ENCODE results near the gene MRPS6.

Gene MRPS6

GRCh38 chr21:34152500-34152899 is 79.1 kb downstream of the MRPS6 start:
- Histone ChIP-seq H3K36me3 (ENCODE audit: insufficient read depth) (no peaks in the 10 kb centered on the region), H3K9ac (no peak overlapping the region), H3K79me2 (ENCODE audit: insufficient read depth, low read depth) (no peaks in the 10 kb centered on the region), H3K27ac (no peak overlapping the region), H3K27me3 (ENCODE audit: insufficient read depth, low read depth) (no peaks in the 10 kb centered on the region), H4K20me1 (ENCODE audit: insufficient read depth) (no peaks in the 10 kb centered on the region), H2AFZ (ENCODE audit: low read depth) (no peak overlapping the region), H3K4me1 (ENCODE audit: low read depth, poor library complexity, severe bottlenecking) (no peaks in the 10 kb centered on the region), H3K4me2 (no peak overlapping the region), H3K4me3 (IDR thresholded peaks at IDR 0.05; ENCODE audit: insufficient read depth, low read depth, low read length) (no peak overlapping the region)
- TF ChIP-seq CTCF (conservative IDR thresholded peaks at IDR 0.05; ENCODE audit: low read depth, low read length) = no peak

DNA sequence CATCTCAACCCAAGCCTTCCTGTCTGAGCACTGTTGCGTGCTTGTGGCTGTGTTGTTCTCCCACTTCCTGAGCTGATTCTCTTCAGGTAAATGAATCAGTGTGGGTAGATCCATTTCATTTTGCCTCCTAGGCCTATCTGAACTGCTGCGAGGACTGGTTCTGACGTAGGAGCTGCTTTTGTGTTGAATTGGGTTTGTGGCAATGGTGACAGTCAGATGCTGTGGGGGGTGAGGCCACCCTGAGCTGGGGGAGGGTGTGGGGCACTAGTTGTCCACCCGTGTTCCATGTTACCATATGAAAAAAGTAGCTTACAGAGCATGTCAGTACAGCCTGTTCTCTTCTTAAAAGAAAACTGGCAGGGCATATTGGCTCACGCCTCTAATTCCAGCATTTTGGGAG is 81.5 kb downstream of the MRPS6 start:
- H3K79me2 ChIP-seq (ENCODE audit: insufficient read depth, low read depth) = no peaks in the 10 kb centered on the region
- TF ChIP-seq CTCF (conservative IDR thresholded peaks at IDR 0.05; ENCODE audit: low read depth, low read length) = no peak
- no peak overlapping the region for H3K4me3 ChIP-seq (IDR thresholded peaks at IDR 0.05; ENCODE audit: insufficient read depth, low read depth, low read length)
- H3K36me3 ChIP-seq (ENCODE audit: insufficient read depth) = no peaks in the 10 kb centered on the region
- H2AFZ ChIP-seq (ENCODE audit: low read depth) = no peak overlapping the region
- H3K27me3 ChIP-seq (ENCODE audit: insufficient read depth, low read depth) = no peaks in the 10 kb centered on the region
- H3K27ac ChIP-seq = no peak overlapping the region
- no peak overlapping the region for H3K4me2 ChIP-seq
- no peaks in the 10 kb centered on the region for H4K20me1 ChIP-seq (ENCODE audit: insufficient read depth)
- H3K4me1 ChIP-seq (ENCODE audit: low read depth, poor library complexity, severe bottlenecking) = no peaks in the 10 kb centered on the region
- H3K9ac ChIP-seq = no peak overlapping the region

GRCh38 chr21:34156957-34157356 is 83.6 kb downstream of the MRPS6 start:
- no peak overlapping the region for H3K9ac ChIP-seq
- H3K27ac ChIP-seq = no peak overlapping the region
- no peaks in the 10 kb centered on the region for H3K4me1 ChIP-seq (ENCODE audit: low read depth, poor library complexity, severe bottlenecking)
- no peaks in the 10 kb centered on the region for H3K79me2 ChIP-seq (ENCODE audit: insufficient read depth, low read depth)
- H3K36me3 ChIP-seq (ENCODE audit: insufficient read depth) = no peaks in the 10 kb centered on the region
- TF ChIP-seq CTCF (conservative IDR thresholded peaks at IDR 0.05; ENCODE audit: low read depth, low read length) = no peak
- no peak overlapping the region for H2AFZ ChIP-seq (ENCODE audit: low read depth)
- no peak overlapping the region for H3K4me2 ChIP-seq
- H3K27me3 ChIP-seq (ENCODE audit: insufficient read depth, low read depth) = no peaks in the 10 kb centered on the region
- no peak overlapping the region for H3K4me3 ChIP-seq (IDR thresholded peaks at IDR 0.05; ENCODE audit: insufficient read depth, low read depth, low read length)
- H4K20me1 ChIP-seq (ENCODE audit: insufficient read depth) = no peaks in the 10 kb centered on the region

- no peak overlapping the region for H3K27ac ChIP-seq
- H3K9ac ChIP-seq = no peak overlapping the region
- H3K4me3 ChIP-seq (IDR thresholded peaks at IDR 0.05; ENCODE audit: insufficient read depth, low read depth, low read length) = no peak overlapping the region
- no peaks in the 10 kb centered on the region for H3K79me2 ChIP-seq (ENCODE audit: insufficient read depth, low read depth)
- H3K36me3 ChIP-seq (ENCODE audit: insufficient read depth) = no peaks in the 10 kb centered on the region
- H3K4me2 ChIP-seq = no peak overlapping the region
- TF ChIP-seq CTCF (conservative IDR thresholded peaks at IDR 0.05; ENCODE audit: low read depth, low read length) = no peak
- H3K27me3 ChIP-seq (ENCODE audit: insufficient read depth, low read depth) = no peaks in the 10 kb centered on the region
- H3K4me1 ChIP-seq (ENCODE audit: low read depth, poor library complexity, severe bottlenecking) = no peaks in the 10 kb centered on the region
- no peaks in the 10 kb centered on the region for H4K20me1 ChIP-seq (ENCODE audit: insufficient read depth)
- no peak overlapping the region for H2AFZ ChIP-seq (ENCODE audit: low read depth)
These were observed 84.1 kb downstream of the MRPS6 start for GRCh38 chr21:34157521-34157920.

Measured in KMS-11 (cell line).